ENCODE results near the gene TPK1. TPM values are rescaled to one million over a fixed set of nuclear protein-coding genes. Genes with fewer than 3 reads are reported as not detected.

TPK1 gene
- total RNA-seq, 1 donor from 2014 or later, result 2.2 TPM

- H3K4me1 Mint-ChIP-seq (ENCODE audit: low read depth), result no peaks in the 10 kb centered on the region
- no peaks in the 10 kb centered on the region for H3K36me3 Mint-ChIP-seq (ENCODE audit: insufficient read depth)
These were observed 30.3 kb upstream of the TPK1 start for GRCh38 chr7:144866189-144866588.

DNA sequence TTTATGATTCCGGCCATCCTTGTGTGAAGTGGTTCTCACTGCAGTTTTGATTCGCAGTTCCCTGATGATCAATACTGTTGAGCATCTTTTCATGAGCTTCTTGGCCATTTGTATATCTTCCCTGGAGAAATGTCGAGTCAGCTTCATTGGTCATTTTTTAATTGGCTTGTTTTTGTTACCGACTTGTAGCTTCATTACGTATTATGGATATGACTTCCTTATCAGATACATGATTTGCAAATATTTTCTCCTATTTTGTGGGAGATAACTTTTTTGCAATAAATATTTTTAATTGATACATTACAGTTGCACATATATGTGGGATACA lies 27.4 kb upstream of the TPK1 start:
- Mint-ChIP-seq H3K36me3 (ENCODE audit: insufficient read depth) (no peaks in the 10 kb centered on the region), H3K9me3 (ENCODE audit: low read depth) (no peaks in the 10 kb centered on the region), H3K4me1 (ENCODE audit: low read depth) (no peaks in the 10 kb centered on the region), H3K27me3 (no peaks in the 10 kb centered on the region), H3K4me3 (ENCODE audit: low read depth) (no peak overlapping the region), H3K27ac (no peak overlapping the region)
- TF ChIP-seq, protein P1, sequence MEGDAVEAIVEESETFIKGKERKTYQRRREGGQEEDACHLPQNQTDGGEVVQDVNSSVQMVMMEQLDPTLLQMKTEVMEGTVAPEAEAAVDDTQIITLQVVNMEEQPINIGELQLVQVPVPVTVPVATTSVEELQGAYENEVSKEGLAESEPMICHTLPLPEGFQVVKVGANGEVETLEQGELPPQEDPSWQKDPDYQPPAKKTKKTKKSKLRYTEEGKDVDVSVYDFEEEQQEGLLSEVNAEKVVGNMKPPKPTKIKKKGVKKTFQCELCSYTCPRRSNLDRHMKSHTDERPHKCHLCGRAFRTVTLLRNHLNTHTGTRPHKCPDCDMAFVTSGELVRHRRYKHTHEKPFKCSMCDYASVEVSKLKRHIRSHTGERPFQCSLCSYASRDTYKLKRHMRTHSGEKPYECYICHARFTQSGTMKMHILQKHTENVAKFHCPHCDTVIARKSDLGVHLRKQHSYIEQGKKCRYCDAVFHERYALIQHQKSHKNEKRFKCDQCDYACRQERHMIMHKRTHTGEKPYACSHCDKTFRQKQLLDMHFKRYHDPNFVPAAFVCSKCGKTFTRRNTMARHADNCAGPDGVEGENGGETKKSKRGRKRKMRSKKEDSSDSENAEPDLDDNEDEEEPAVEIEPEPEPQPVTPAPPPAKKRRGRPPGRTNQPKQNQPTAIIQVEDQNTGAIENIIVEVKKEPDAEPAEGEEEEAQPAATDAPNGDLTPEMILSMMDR (IDR thresholded peaks at IDR 0.05; ENCODE audit: unreplicated experiment), result no peak
- no peak for DNase-seq (ENCODE audit: low spot score, unreplicated experiment)

More at GRCh38 chr7:144866189-144866588, 30.3 kb upstream of the TPK1 start:
- TF ChIP-seq, protein P1 (IDR thresholded peaks at IDR 0.05; ENCODE audit: unreplicated experiment), result no peak
- H3K9me3 Mint-ChIP-seq (ENCODE audit: low read depth), result no peaks in the 10 kb centered on the region
- no peak overlapping the region for H3K4me3 Mint-ChIP-seq (ENCODE audit: low read depth)
- no peak for DNase-seq (ENCODE audit: low spot score, unreplicated experiment)
- no peak overlapping the region for H3K27ac Mint-ChIP-seq
- H3K27me3 Mint-ChIP-seq, result no peaks in the 10 kb centered on the region

DNA sequence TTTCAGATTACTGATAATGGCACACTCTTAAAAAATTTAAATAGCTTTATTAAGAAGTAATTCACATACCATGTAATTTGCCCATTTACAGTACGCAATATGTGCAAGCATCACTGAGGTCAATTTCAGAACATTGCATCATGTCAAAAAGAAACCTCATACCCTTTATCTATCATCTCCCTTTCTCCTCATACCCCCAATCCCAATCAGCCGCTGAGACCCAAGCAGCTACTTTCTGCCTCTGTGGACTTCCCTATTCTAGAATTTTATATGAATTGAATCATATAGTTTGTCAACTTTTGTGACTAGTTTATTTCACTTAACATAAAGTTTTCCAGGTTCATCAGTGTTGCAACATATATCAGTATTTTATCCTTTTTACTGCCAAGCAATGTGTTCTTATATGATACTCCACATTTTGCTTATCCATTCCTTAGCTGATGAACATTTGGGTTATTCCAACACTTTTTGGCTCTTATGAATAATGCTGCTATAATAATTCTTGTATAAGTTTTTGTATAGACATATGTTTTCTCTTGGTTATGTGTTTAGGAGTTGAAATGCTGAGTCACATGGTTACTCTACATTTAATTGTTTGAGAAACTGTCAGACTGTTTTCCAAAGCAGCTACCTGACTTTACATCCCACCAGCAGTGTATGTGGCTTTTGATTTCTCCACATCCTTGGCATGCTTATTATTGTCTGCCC lies 26.9 kb upstream of the TPK1 start:
- TF ChIP-seq, protein P1 (IDR thresholded peaks at IDR 0.05; ENCODE audit: unreplicated experiment), result no peak
- no peak overlapping the region for H3K4me3 Mint-ChIP-seq (ENCODE audit: low read depth)
- no peaks in the 10 kb centered on the region for H3K4me1 Mint-ChIP-seq (ENCODE audit: low read depth)
- DNase-seq (ENCODE audit: low spot score, unreplicated experiment), result no peak
- H3K27ac Mint-ChIP-seq, result no peak overlapping the region
- H3K36me3 Mint-ChIP-seq (ENCODE audit: insufficient read depth), result no peaks in the 10 kb centered on the region
- H3K9me3 Mint-ChIP-seq (ENCODE audit: low read depth), result no peaks in the 10 kb centered on the region
- no peaks in the 10 kb centered on the region for H3K27me3 Mint-ChIP-seq

- Mint-ChIP-seq H3K4me1 (ENCODE audit: low read depth) (no peaks in the 10 kb centered on the region), H3K36me3 (ENCODE audit: insufficient read depth) (no peaks in the 10 kb centered on the region), H3K27ac (no peak overlapping the region), H3K4me3 (ENCODE audit: low read depth) (no peak overlapping the region), H3K9me3 (ENCODE audit: low read depth) (no peaks in the 10 kb centered on the region), H3K27me3 (no peaks in the 10 kb centered on the region)
- DNase-seq (ENCODE audit: low spot score, unreplicated experiment), result no peak
- TF ChIP-seq, protein P1 (IDR thresholded peaks at IDR 0.05; ENCODE audit: unreplicated experiment), result no peak
These were observed 23.9 kb upstream of the TPK1 start for GRCh38 chr7:144859739-144860138.

DNA sequence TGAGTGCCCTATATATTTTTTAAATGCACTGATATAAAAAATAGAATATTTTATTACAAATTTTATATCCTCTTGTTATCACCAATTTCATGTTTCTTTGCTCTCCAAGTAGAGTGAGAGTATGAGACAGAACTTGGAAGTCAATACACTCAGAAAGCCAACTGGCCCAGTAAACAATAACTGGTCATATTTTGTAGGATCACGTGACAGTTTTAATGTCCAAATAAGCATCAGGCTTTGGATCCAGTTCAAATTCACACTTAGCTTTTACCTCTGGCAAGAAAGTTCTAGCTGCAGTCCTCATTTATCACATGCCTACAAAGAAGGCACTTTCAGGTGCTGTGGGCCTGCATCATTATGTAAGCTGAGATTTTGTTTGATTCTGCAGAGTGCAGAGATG lies 21.6 kb upstream of the TPK1 start:
- no peaks in the 10 kb centered on the region for H3K36me3 Mint-ChIP-seq (ENCODE audit: insufficient read depth)

More for the DNA sequence above, 21.6 kb upstream of the TPK1 start:
- H3K27ac Mint-ChIP-seq, result no peak overlapping the region
- H3K4me1 Mint-ChIP-seq (ENCODE audit: low read depth), result peaks cover 2% of the 10 kb centered on the region
- DNase-seq (ENCODE audit: low spot score, unreplicated experiment), result no peak
- no peaks in the 10 kb centered on the region for H3K9me3 Mint-ChIP-seq (ENCODE audit: low read depth)
- no peaks in the 10 kb centered on the region for H3K27me3 Mint-ChIP-seq
- TF ChIP-seq, protein P1 (IDR thresholded peaks at IDR 0.05; ENCODE audit: unreplicated experiment), result no peak
- no peak overlapping the region for H3K4me3 Mint-ChIP-seq (ENCODE audit: low read depth)
